Measurements from ENCODE around the gene PCBP3.
"Not testable (repeated sequence)": the region's sequence is repeated elsewhere in the genome, so short reads cannot be mapped to it uniquely, and the experiment has no call there.

PCBP3 gene

DNA sequence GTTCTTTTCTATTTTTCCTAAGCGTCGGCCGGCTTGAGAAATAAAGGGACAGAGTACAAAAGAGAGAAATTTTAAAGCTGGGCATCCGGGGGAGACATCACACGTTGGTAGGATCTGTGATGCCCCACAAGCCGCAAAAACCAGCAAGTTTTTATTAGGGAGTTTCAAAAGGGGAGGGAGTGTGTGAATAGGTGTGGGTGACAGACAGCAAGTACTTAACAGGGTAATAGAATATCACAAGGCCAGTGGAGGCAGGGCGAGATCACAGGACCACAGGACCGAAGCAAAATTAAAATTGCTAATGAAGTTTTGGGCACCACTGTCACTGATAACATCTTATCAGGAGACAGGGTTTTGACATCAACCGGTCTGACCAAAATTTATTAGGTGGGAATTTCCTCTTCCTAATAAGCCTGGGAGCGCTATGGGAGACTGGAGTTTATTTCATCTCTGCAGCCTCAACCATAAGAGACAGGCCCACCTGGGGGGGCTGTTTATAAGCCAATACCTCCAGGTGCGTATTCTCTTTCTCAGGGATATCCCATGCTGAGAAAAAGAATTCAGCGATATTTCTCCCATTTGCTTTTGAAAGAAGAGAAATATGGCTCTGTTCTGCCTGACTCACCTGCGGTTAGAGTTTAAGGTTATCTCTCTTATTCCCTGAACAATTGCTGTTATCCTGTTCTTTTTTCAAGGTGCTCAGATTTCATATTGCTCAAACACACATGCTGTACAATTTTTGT, 332.3 kb downstream of the PCBP3 start:
- not testable (repeated sequence) for DNase-seq

DNA sequence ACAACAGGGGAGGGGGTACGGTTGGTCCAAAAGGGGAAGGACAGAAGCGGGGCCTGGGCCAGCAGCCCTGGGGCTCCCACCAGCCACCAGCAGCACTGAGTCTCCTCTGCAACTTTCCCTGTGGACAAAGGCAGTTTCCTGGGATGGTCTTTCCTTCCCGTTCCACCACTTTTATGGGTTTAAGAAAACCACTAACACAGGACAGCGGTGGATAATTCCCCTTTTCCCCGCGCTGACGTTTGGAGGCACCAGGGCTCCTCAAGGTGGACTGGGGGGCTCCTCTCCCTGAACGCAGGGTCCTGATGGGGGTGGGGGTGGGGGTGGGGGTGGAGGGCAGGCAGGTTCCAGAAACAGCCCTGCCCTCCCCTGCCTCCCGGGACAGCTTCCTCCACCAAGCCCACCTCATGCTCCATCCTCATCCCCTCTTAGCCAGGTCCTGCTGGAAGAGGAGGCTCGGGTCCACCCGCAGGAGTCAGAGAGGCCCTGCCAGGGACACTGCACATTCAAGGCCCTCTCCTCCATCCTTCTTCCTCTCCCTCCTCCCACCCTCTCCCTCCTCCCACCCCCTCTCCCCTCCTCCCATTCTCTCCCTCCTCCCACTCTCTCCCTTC, 333.3 kb downstream of the PCBP3 start:
- DNase-seq: no peak

DNA sequence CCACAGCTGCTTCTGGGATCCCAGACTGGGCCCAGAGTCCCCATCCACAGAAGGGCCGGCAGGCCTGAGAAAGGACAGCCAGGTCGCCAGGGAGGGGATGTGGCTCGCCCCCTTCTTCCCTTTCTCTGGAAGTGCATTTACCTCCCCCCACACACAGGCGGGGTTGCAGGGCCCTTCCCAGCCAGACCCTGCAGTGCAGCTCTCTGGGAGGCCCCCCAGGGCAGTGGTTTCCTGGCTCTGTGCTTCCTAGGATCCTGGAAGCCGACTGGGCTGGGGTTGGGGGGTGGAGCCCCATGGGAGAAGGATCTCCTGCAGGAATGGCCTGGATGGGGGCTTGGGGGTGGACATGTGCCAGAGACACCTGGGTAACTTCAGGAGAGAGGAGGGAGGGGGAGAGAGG, 333.9 kb downstream of the PCBP3 start:
- DNase-seq: no peak

DNA sequence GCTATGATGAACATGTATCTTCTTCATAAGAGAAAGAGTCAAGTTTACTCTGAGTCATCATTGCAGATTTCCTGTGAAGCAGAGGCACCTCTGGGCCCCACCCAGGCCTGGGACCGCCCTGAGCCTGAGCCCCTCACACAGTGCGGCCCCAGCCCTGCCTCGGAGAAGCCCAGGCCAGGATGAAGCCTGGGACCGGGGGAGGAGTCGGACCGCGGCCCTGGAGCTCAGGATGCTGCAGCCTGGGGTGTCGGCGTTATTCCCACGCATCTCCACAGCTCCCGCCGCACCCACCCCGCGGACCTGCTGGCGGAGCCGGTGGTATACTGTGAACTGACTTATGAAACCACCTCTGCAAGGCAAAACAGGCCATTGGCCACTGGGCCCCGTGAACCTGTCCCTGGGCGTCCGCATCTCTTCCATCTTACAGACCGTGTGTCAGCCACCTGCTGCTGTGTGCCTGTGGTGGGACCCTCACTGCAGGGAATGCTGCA, 335.7 kb downstream of the PCBP3 start:
- no peak for DNase-seq

DNA sequence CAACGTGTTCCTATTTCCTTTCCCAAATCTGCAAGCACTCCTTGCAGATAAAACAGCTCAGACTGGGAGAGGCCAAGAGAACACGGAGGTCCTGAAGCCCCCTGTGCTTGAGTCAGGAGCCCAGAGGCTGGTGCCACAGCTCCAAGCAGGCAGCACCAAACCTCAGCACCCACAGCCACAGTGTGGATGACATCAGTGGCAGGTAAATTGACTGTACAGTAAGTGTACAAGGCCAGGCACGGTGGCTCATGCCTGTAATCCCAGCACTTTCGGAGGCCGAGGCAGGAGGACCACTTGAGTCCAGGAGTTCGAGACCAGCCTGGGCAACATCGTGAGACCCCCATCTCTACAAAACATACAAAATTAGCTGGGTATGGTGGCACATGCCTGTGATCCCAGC, 336.1 kb downstream of the PCBP3 start:
- DNase-seq: no peak

DNA sequence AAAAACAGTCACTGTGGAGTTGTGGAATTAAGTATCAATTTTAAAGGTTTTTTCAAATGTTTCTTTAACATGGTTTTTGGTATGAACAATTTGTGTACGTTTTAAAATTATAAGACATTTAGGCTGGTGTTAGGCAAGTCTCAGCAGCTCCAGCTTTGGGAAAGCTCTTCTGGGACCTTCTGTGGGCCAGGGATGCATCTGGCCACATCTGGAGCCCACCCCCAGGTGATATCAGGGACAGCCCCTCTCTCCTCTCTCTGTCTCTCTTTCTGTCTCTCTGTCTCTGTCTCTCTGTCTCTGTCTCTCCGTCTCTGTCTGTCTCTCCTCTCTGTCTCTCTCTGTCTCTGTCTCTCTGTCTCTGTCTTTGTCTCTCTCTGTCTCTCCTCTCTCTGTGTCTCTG, 336.7 kb downstream of the PCBP3 start:
- DNase-seq: no peak

DNA sequence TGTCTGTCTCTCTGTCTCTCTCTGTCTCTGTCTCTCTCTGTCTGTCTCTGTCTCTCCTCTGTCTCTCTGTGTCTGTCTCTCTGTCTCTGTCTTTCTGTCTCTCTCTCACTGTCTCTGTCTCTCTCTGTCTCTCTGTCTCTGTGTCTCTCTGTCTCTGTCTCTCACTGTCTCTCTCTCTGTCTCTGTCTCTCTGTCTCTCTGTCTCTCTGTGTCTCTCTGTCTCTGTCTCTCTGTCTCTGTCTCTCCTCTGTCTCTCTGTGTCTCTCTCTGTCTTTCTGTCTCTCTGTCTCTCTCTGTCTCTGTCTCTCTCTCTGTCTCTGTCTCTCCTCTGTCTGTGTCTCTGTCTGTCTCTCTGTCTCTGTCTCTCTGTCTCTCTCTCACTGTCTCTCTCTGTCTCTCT, 337.2 kb downstream of the PCBP3 start:
- DNase-seq: no peak

DNA sequence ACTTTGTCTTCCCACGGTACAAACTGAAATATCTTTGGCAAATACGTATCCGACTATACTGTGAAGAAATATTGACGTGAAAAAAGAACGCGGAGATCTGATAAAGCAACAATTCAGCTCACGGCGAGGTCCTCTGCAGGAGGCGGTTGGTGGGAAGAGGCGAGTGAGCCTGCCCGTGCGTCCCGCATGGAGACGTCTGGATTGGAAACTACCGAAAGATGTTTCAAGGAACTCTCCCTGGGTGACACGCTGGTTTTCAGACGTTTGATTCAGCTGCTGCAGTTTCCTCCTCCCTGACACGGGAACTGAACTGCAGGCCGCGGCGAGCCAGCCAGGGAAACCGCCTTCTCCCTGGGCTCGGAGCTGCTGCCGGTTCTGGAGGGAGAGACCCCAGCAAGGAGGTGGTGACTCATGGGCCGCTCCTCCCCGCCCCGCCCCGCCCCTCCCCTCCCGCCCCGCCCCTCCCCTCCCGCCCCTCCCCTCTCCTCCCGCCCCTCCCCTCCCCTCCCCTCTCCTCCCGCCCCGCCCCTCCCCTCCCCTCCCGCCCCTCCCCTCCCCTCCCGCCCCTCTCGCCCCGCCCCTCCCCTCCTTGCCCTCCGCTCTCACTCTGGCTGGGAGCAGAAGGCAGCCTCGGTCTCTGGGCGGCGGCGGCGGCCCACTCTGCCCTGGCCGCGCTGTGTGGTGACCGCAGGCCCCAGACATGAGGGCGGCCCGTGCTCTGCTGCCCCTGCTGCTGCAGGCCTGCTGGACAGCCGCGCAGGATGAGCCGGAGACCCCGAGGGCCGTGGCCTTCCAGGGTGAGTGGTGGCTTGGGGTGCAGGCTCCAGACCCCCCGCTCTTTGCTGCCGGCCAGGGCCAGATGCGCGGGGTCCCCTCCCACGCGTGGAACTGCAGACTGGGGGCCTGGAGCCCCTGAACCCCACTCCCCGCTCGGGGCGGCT, 337.9 kb downstream of the PCBP3 start, which contains the start of gene COL6A1:
Gene COL6A1 (plus strand): TSS at position 620 of the 941 bp plus-strand sequence. CDS start 81 bp downstream, at position 701.
- DNase-seq: no peak

DNA sequence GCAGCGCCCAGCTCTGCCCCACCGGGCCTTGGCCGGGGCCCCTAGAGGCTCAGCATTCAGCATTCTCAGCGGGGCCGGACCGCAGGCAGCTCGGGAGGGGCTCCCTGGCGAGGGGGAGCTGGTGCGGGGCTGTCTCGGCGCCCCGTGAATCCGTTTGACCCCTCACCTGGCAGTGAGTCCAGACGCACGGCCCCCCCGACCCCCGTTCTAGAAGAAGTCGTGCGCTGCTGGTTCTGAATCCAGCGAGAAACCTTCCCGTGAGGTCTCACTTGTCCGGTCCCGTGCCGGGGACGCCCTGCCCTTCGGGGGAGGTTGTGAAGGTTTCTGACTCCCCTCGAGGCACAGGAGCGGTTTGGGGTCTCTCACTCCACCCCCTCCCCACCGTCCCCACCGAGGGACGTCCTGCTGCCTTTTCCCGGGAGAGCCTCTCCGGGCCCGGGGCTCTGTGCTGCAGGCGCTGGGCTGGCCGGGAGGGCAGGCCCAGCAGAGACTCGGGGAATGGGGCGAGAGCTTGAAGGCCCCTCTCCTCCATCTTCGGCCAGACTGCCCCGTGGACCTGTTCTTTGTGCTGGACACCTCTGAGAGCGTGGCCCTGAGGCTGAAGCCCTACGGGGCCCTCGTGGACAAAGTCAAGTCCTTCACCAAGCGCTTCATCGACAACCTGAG, 338.7 kb downstream of the PCBP3 start:
- DNase-seq: no peak

DNA sequence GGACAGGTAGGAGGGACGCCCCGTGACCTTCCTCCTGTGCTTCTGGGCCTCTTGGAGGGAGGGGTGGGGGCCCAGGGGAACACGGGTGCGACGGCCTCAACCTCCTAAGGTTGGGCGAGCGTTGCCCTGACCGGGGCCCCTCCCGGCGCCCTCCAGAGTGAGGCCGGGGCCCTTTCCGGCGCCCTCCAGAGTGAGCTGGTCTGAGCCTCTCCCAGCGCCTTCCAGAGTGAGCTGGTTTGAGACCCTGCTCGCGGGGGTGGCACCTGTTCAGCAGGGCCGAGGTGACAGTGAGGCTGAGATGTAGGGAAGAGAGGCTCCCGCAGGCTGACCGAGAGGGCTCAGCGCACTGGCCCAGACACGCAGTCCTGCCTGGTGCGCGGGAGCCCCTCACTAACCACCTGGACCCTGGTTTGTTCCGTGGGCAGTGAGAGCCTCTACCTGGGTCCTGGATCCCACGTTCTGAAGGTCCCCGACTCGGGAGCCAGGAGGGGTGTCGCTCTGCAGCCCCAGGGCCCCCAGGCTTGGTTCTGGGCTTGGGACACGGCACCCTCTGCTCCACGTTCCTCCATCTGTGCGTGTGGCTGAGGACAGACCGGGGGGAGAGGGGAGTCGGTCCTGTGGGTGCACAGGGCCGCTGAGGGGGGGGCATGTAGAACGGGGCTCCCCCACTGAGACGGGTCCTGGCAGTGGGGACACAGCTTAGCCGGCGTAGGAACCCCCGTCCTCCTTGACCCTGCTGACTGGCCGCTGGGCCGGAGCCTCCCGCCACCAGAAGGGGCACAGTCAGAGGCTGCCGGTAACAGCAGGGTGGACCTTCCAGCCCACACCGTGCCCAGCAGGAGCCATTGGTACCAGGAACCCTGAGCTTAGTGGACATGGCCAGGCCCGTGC, 339.5 kb downstream of the PCBP3 start:
- DNase-seq: no peak

DNA sequence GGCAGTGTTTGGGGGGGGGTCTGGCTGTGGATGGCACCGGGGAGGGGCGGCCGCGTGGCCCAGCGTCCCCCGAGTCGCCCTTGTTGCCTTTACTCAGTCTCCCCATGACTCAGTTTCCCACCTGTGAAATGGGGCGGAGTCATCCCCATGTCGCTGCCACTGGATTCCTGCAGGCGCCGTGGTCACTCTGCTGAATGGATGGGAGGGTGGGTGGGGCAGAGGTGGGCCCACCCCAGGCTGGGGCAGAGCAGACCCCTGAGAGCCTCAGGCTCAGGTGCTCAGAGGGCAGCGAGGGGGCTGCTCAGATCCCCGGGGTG, 340.1 kb downstream of the PCBP3 start:
- no peak for DNase-seq

DNA sequence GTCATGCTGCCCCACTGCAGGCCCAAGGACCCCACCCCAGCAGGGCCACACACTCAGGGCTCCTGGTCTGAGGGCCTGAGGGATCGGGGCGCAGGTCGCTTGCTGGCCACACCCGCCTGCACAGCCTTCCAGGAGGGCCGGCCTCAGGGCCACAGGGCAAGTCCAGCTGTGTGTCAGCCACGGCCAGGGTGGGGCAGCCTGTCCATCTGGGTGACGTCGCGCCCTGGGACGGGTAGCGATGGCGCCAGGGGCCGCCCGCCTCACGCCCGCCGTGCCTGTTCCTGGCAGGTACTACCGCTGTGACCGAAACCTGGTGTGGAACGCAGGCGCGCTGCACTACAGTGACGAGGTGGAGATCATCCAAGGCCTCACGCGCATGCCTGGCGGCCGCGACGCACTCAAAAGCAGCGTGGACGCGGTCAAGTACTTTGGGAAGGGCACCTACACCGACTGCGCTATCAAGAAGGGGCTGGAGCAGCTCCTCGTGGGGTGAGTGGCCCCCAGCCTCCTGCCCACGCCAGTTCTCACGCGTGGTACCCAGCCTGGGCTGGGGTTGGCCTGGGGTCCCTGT, 340.5 kb downstream of the PCBP3 start:
- DNase-seq: no peak

DNA sequence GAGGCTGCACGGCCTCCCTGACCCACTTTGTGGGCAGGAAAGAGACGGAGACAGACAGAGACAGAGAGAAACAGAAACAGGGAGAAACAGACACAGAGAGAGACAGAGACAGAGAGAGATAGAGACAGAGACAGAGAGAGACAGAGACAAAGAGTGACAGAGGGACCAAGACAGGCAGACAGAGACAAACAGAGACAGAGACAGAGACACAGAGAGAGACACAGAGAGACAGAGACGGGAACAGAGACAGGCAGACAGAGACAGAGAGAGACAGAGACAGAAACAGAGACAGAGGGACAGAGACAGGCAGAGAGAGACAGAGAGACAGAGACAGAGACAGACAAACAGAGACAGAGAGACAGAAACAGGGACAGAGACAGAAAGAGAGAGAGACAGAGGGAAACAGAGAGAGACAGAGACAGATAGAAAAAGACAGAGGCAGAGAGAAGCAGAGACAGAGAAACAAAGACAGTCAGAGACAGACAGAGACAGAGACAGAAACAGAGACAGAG, 341.1 kb downstream of the PCBP3 start:
- no peak for DNase-seq

DNA sequence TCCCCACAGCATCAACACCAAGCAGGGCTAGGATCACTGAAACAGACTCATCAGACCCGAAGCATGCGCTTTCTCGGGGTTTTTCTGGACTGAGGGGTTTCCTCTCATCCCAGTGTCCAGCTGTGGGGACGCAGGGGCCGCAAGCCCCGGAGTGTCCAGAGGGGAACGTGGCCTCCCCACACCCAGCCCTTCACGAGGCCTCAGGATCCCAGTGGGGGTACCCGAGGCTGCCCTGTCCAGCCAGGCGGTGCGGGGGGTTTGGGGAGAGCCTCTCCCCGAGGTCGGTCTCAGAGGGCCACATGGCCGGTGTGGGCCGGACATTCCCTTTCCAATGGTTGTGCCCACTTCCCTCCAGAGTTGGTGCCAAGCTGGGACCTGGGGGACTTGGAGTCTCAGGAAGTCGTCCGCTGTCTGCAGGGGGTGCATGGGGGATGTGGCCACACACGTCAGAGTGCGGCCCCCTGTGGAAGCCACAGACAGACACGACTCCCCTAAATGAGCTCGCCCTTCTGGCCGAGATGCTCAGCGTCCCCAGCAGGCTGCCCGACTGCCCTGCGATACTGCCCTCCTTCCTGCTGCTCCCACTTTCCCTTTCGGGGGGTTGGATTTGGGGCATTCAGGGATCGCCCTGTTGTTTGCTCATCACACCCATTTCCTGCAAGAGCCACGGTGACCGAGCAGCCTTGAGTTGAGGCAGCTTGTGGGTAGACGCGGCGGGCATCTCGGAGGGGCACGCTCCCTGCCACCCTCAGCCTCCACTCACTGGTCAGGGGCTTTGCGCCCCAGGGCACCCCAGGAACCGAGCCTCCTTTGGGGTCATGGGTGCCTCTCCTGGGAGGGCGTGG, 342.2 kb downstream of the PCBP3 start:
- DNase-seq: no peak

DNA sequence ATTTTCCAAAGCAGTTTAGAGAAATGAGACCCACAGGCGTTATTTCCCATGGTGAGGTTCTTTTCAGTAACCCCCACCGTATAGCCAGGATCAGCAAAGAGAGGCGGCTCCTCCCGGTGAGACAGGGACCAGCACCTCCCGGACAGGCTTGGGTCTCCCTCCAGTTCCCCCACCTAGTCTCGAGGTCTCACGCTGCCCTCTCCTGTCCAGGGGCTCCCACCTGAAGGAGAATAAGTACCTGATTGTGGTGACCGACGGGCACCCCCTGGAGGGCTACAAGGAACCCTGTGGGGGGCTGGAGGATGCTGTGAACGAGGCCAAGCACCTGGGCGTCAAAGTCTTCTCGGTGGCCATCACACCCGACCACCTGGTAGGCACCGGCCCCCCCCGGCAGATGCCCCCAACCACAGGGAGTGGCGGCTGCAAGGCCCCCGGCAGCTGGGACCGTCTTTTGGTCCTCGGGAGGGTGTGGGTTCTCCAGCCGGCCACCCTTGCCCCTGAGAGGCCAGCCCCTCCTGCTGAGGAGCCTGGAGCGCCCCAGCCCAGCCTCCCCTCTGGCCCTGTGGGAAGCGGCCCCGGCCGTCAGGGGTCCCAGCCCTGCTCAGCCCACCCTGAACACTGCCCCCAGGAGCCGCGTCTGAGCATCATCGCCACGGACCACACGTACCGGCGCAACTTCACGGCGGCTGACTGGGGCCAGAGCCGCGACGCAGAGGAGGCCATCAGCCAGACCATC, 343.0 kb downstream of the PCBP3 start:
- no peak for DNase-seq

DNA sequence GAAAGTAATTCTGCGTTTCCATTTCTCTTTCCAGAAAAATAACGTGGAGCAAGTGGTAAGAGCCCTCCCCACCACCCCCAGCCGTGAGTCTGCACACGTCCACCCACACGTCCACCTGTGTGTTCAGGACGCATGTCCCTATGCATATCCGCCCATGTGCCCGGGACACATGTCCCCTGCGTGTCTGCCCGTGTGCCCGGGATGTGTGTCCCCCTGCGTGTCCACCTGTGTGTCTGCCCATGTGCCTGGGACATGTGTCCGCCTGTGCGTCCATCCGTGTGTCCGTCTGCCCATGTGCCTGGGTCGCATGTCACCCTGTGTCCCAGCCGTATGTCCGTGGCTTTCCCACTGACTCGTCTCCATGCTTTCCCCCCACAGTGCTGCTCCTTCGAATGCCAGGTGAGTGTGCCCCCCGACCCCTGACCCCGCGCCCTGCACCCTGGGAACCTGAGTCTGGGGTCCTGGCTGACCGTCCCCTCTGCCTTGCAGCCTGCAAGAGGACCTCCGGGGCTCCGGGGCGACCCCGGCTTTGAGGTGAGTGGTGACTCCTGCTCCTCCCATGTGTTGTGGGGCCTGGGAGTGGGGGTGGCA, 343.7 kb downstream of the PCBP3 start:
- no peak for DNase-seq

DNA sequence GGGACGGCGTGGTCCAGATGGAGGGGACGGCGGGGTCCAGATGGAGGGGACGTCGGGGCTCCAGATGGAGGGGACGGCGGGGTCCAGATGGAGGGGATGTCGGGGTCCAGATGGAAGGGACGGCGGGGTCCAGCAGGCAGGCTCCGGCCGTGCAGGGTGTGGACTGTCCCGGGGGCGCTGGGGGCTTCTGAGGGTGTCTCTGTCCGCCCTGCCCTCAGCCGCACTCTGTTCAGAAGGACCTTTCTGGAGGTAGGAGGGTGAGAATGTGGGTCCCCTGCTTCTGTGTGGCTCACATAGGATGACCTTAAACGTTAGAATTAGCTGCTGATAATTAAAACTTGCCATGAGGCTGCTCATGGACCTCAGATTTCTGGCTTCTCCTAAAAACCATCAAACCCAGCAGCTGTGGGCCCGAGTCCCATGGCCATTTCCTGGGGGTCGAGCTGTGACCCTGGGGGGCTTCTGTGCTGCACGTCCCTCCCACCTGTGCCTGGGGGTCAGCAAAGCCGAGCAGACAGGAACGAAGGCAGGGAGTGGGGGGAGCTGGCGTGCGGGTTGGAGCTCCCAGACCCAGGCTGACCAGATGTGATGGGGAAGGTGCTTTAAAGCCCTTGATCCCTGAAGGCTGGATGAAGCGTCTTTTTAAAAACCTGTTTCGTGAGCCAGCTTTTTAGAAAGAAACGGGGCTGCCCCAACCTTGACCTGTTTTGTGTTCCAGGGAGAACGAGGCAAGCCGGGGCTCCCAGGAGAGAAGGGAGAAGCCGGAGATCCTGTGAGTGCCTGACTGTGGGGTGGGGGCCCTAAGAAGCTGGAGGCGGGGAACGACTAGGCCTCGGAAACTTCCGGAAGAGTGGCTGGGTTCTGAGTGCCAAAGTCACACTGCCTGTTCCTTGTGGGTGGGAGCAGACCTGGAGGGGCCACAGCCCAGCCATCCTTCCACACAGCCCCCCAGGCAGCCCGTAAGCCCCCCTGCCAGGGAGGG, 345.1 kb downstream of the PCBP3 start:
- DNase-seq: no peak
